Islet of Langerhans (tissue), 1 donor: ENCODE measurements around the gene MTMR3.

Experiments used
- FAIRE-seq: peaks from one replicate; lab custom pipeline; 2011; peaks lifted over from hg19 to GRCh38; lab: Jason Lieb, UNC

Gene MTMR3

DNA sequence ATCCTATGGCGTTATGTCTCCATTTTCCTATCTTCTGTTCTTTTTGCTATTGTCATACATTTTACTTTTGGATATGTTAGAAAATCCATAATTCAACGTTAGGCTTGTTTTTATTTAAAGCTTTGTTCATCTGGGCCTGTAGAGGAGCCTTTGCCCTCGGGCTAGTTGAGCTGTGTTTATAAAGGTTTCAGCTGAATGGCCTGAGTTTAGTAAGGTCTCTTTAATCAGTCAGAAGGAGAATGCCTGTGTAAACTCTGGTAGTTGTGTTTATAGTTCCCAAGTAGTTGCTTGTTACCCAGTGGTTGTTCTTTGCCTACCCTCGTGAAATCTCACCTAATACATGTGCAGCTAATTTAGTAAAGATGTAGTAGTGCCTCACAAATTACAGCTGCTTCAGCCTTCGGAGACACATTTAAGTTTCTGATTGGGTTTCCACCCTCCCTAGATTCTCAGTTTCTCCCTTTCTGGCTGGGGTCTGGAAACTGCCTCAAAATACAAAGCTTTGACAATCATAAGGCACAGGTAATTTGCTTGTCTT, 33.1 kb downstream of the MTMR3 start:
- FAIRE-seq = no peak

DNA sequence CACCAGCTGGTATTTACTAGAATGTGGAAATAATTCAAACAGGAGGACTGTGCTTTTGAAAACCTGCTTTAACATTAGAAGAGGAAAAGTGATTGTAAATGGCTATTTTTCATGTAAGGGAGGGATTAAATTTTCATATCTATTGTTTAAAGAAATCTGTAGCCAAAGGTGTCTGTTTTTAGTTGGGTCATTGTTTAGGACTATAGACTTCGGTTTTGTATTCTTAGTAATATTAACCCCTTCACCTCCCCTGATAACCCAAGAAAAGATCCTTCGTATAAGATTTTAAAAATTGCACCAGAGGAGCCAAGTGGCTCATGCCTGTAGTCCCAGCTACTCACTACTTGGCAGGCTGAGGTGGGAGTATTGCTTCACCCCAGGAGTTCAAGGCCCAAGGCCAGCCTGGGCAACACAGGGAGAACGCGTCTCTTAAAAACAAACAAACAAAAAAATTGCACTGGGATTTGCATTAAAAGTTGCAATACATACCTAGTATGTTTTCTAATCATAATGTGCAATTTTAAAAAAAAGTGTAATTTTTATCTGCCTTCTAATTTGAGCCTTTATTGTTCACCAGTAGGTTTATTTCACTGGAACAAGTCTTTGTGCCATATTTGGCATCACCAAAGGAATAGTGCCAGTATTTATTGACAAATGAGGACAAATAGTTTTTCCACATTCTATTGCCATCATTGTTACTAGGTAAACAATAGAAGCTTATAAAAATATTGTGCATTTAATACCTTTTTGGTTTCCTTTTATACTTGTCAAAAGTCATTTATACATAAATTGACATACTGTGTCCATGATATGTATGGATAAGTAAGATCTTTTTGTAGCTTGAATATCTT, 34.3 kb downstream of the MTMR3 start:
- FAIRE-seq = peak; percentile 66

DNA sequence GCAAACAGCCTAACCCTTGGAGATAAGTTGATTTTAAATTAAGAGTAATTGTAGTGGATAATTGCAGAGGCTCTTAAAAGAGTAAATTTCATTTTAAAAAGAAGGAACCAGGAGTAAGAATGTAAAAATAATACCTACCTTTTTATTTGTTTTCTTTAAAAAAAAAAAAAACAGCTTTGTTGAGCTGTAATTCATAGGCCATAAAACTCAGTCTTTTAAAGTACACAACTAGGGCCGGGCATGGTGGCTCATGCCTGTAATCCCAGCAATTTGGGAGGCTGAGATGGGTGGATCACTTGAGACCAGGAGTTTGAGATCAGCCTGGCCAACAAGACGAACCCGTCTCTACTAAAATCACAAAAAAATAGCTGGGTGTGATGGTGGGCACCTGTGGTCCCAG, 42.4 kb downstream of the MTMR3 start:
- FAIRE-seq = no peak

DNA sequence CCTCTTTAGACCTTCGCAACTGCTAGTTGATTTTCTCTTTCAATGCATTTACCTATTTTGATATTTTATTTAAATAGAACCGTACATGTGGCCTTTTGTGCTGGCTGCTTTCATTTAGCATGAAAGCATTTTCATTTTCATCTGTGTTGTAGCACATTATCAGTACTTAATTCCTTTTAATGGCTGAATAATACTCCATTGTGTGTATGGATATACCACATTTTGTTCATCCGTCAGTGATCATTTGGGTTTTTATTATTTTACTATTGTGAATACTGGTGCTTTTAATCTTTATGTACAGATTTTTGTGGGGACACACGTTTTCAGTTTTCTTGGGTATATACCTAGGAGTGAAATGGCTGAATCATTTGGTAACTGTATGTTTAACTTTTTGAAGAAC, 43.1 kb downstream of the MTMR3 start:
- FAIRE-seq = no peak

DNA sequence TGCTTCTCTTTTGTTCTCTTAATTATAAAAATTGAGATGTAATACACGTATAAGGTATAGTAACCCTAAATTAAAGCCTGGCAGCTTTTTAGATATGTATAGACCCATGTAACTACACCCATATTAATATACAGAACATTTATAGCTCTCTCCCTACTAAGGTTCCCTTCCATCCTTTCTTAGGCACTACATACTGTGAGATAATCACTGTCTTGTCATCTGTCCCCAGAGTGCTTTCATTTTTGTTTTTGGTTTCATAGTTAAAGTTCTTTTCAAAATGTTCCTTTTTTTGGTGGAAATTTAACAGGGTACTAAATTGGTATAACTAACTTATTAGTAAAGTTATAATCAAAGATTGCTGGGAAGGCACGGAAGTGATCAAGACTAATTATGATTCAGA, 49.2 kb downstream of the MTMR3 start:
- no peak for FAIRE-seq

DNA sequence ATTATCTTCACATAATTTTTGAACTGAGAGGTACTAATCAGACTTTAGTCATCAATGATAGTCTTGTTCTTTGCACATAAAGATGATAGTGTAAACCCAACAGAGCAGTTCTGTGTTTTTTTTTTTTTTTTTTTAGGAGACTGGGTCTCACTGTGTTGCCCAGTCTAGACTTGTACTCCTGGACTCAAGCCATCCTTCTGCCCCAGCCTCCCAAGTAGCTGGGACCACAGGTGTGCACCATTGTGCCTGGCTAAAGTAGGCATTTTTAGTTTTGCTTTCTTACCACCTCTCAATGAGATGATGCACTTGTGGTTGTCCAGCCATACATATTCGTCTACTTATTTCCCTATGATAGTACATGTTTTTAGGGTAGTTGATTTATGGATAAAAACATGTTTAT, 50.6 kb downstream of the MTMR3 start:
- no peak for FAIRE-seq

DNA sequence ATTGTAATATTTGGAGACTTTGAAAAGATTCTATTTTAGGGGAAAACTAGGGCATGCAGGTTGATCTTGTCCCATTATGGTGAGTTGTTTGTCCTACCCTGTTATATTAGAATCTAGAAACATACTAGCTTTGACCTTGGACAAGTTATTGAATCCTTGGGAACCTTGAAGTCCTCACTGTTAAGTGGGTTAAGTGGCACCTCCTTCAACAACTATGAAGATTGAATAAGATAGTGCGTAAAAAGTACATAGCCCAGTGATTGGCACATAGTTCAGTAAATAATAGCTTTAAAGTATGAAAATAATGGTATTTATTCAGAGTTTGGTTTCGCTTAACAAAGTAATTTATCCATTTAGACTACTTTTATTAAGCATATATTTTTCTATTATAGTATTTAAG, 51.6 kb downstream of the MTMR3 start:
- peak; percentile 51 for FAIRE-seq

DNA sequence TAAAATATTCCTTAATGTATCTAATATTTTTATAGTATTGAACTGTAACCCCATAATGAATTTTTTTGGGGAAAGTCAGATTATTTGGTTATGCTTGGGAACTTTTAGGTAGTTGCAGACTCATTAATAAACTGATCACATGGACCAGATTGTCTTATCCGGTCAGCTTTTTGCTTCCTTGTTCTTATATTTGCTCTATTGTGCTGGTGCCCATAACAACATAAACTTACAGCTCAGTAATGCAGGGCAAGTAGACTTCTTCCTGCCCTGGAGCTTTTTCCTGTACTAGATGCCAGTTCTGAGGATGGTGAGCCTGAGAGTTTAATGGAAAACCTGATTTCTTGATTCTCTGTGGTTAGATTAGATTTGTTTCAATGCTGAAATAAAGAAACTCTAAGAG, 53.2 kb downstream of the MTMR3 start:
- FAIRE-seq = peak; percentile 21

DNA sequence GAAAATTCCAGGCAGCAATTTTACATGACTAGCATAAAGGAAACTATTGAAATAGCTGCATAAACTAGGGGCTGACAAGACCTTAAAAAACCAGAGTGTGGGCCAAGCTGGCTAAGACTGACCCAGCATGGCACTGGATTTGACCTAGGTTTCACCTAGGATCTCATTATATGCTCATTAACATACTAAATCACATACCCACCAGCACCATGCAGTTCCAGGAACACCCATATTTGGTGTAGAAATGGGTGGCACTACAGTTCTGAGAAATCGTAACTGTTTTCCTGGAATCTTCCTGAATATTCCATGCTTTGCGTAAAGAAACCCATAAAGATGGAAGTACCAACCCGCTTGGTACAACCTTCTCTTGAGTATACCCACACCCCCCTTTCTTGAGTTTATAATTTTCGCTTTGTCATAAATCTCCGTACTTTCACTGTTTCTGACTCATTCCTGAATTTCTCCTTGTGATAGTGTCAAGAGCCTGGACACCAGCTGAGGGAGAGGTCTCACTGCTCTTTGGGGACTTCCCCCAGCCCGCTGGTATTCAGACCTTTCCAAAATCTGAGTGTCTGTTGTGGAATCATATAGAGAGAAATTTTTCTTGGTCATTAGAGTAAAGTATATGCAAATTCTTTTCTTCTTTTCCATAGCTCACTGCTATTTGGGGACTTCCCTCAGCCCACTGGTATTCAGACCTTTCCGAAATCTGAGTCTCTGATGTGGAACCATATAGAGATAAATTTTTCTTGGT, 55.1 kb downstream of the MTMR3 start:
- no peak for FAIRE-seq

DNA sequence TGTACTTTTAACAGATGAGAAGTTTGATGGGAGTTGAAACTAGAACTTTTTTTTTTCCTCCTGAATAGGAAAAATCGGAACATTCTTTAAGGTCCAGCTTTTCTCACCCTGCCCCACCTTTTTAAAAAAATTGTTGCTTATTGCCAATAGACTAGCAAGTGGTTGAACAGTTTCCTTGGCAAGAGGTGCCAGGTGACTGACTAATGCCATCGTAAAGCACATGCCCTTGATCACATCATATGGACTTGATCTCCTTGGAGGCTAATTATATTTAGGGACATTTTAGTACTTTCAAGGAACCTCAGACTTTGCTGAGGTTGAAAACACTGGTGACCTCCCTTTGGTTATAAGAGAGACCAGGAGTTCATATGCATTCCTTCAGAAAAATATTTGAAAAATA, 57.6 kb downstream of the MTMR3 start:
- FAIRE-seq = no peak

DNA sequence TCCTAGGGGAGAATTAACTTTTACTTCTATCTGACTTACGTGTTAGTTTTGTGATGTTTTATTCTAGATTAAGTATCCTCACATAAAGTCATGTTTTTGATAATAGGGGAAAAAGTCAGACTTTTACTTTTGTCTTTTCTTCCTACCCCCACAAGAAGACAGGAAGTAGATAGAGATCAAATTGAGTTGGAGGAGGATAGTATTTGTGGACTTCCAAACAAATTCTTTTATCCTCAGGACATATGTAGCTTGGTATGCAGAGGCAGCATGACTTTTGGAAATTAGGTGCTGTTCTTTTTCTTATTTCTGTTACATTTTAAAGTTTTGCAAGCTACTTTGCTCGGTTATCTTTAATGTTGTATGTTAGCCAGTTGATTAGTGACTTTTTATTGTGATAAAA, 61.4 kb downstream of the MTMR3 start:
- FAIRE-seq = no peak

DNA sequence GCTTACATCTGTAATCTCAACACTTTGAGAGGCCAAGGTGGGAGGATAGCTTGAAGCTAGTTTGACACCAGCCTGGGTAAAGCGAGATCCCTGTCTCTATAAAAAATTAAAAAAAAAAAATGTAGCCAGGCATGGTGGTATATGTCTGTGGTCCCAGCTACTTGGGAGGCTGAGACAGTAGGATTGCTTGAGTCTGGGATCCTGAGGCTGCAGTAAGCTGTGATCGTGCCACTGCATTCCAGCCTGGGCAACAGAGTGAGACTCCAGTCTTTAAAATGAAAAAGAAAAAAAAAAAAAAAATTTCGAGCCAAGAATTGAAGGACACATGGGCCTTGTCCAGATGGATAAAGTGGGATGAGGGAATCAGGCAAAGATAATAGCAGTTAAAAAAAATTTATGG, 62.5 kb downstream of the MTMR3 start:
- FAIRE-seq = no peak

DNA sequence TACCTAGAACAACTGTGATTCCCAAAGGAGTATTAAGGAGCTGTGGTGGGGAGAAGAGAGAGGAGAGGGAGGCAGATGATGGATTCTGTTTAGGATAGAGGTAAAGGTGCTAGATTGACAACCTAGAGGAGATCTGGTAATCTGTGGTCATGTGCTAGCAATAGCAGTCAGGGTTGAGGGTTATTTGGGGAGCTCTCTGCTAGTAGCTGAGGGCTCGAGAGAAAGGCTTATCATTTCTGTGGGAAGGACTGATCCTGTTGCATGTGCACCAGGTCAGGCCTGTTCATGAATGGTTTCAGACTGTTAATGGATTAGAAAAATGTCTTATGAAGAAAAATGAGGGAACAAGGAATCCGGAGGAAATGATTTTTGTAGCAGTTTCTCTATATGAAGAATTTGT, 63.2 kb downstream of the MTMR3 start:
- no peak for FAIRE-seq

DNA sequence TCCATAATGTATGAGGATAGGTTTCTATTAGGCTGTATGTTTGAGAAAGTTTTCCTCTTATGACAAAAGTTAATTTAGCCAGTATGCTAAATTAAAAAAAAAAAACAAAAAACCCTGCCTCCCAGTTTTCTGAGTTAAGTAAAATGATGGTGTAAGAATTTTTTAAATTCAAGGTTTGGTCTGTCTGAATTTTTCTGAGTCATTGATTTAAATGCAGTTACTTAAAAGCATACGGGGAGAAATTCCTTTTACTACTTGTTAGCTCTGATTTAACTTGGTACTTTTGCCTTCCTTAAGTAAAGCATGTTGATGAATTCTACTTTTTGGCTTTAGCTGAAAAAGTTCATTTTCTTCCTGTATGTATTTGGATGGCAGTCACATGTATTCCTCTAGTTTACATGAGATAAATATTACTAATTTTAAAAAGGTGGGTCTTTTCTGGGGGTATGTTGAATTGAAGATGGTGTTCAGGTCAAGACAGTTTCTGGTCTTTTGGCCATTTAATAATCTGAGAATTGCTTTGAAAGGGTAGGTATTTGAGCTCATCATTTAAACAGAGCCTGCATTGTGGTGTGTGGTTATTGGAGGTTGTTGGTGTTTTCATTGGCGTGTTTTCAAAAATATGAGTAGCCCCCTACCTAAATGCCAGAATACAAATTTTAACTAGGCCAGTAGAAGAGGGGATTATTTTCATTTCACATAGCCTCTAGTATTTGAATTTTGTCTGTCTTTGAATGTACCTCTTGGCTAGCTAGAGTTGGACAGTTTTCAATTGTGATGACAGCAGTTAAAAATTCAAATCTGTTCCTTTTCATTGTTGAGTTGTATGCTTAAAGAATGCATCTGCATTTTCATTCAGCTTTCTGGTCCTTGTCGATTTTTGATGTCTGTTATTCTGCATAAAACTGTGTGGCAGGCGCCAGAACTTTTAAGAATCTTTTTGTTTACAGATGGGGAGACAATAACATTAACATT, 64.7 kb downstream of the MTMR3 start:
- no peak for FAIRE-seq

DNA sequence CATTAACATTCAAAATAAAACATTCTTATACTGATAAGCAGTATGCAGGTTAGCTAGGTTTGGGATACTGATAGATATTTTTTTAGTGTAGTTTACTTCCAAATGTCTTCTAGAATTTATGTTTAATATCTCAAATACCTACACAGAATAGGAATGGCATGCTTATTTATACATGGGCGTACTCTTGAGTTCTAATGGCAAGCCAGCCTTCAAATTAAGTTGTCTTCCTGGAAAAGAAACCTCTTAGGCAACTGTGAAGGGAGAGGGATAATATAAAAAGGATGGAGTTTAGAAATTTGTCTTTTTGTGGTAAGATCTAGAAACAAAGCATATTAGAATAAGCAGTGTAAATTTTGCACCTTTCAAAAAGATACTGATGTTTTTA, 65.4 kb downstream of the MTMR3 start:
- FAIRE-seq = no peak

DNA sequence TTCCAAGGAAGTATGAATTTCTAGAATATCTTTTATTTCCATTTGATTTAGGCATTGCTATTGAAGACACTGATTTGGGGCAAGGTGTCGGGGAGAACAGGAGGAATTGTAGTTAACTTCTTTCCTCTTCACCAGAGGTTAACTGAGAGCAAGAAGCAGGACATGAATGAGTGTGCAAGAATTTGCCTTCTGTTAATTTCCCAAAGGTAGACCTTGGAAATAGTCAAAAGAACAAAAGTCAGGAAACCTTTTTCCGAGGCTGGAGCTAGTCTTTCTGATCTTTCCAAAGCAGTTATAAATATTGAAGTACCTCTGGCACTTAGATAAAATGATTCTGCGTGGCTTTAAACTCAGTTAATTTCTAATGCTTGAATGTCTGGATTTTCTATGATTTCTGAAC, 66.9 kb downstream of the MTMR3 start:
- FAIRE-seq = no peak

DNA sequence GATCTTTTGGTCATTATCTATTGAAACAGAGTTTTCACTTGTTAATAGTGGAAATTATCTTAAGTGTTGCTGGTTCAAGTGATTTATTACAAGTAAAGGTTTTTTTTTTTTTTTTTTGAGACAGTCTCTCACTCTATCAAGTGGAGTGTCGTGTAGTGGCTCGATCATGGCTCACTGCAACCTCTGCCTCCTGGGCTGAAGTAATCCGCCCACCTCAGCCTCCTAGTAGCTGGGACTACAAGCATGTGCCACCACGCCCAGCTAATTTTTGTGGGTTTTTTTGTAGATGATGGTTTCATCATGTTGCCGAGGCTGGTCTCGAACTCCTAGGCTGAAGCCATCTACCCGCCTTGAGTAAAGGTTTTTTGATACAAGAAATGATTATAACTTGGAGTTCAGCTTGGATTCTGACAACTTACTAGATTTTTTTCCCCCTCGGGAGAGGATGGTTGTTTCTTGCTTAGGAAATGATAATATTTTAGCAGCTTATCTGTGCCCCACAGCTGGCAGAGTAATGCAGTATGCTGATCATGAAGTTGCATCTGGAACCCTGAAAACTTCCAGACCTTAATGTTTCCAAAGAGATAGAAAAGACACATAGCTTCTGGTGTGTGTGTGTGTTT, 68.9 kb downstream of the MTMR3 start:
- no peak for FAIRE-seq

DNA sequence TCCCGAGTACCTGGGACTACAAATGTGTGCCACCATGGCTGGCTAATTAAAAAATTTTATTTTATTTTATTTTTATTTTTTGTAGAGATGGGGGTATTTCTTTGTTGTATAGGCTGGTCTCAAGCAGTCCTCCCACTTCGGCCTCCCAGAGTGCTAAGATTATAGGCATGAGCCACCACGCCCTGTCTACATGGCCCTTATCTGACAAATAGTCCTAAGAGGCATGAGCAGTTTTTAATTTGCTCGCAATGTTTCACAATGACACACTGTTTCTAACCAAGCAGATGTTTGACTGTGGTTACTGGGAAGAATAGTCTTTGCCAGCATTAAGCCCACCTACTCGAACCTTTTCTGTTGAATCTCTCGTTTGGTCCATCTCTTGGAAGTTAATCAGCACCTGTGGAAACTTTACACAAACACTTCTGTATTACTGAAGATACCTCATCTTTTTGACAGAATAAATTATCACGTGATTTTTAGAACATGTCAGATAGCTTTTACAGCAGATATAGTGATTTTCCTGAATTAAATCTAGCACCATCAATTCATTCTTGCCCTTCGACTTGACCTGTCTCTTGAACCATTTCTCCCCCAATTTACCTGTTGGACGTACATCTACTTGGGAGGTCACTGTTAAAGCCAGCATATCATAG, 71.4 kb downstream of the MTMR3 start:
- FAIRE-seq = no peak

DNA sequence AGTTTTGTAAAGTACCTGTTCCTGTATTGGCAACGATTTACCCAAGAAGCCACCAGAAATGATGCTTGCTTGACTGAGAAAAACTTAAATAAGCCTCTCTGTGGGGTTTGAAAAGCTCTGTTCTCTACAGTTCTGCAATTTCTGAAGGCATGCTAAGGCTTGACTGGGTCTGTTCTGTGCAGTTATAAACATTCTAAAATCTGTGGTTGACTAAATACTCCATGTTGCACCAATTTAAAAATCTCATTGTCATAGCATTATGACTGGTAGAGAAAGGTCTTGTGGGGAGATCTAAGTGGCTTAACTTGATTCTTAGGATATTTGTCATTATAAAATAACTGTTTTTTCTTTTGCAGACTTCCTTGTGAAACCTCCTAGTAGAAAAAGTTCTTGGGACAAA, 73.7 kb downstream of the MTMR3 start:
- no peak for FAIRE-seq

DNA sequence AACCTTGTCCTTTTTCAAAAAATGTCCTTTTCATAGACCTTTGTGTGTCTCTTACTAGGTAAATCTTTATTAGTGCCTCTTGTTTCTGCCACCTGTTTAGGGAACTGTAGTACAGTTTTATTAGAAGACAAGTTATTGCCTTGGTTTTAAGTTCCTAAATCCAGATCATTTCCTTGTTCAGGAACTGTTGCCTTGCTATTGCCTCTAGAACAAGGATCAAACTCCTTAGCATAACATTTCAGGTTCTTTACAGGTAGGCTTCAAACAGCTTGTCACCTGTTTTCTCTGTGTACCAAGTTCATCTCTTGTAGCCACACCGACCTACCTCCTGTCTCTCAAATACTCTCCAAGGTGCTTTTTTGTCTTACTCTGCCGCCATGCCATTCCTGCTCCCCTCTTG, 75.2 kb downstream of the MTMR3 start:
- FAIRE-seq = no peak

DNA sequence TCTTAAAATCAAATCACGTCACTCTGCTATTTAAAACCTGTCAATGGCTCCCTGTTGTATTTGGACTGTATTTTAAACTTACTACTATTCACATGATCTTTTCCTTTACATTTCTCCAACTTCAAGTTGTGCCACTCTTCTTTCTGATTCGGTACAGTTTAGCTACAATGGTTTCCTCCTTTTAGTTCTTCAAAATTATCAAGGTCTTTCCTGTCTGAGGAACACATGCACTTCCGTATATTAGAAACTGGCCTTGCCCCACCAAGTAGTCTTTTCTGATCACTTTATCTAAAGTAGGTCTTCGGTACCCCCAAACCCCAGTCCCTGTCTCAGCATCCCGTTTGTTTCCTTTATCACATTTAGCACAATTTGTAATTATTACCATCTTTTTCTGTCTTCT, 81.8 kb downstream of the MTMR3 start:
- FAIRE-seq = peak; percentile 45
